ENCODE measurements around the gene FBN3.

The FBN3 gene

DNA sequence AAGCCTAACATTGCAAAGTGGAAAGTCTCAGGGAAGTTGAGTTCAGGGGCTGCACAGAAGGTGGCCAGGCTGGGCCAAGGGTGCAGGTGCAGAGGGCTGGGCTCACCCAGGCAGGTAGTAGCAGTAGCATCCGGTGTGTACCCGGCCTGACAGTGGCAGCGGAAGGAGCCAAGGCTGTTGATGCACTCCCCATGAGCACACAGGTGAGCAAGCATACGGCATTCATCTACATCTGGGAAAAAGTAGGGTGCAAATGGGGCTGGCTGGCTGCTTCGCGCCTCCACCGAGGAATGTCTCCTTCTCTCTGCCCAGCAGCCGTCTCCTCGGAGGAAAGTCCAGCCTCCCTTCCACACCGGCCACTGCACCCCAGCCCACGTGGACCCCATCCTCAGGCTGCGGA, 66.3 kb downstream of the FBN3 start:
- H2AFZ ChIP-seq (ENCODE audit: low read length) = no peak overlapping the region
- no peaks in the 10 kb centered on the region for H3K79me2 ChIP-seq (ENCODE audit: insufficient read depth, low read length)
- no peak overlapping the region for H3K9ac ChIP-seq (ENCODE audit: low read length)
- TF ChIP-seq, protein P1, sequence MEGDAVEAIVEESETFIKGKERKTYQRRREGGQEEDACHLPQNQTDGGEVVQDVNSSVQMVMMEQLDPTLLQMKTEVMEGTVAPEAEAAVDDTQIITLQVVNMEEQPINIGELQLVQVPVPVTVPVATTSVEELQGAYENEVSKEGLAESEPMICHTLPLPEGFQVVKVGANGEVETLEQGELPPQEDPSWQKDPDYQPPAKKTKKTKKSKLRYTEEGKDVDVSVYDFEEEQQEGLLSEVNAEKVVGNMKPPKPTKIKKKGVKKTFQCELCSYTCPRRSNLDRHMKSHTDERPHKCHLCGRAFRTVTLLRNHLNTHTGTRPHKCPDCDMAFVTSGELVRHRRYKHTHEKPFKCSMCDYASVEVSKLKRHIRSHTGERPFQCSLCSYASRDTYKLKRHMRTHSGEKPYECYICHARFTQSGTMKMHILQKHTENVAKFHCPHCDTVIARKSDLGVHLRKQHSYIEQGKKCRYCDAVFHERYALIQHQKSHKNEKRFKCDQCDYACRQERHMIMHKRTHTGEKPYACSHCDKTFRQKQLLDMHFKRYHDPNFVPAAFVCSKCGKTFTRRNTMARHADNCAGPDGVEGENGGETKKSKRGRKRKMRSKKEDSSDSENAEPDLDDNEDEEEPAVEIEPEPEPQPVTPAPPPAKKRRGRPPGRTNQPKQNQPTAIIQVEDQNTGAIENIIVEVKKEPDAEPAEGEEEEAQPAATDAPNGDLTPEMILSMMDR (IDR thresholded peaks at IDR 0.05; ENCODE audit: low read length) = no peak
- no peak for TF ChIP-seq EZH2 (IDR thresholded peaks at IDR 0.05; ENCODE audit: borderline replicate concordance, low read length)
- H3K9me2 ChIP-seq (ENCODE audit: low read depth, low read length) = no peaks in the 10 kb centered on the region
- H3K4me1 ChIP-seq (ENCODE audit: insufficient read depth, low read length, severe bottlenecking) = no peaks in the 10 kb centered on the region
- H3K27ac ChIP-seq (ENCODE audit: low read depth, low read length, poor library complexity, severe bottlenecking) = no peak overlapping the region
- no peaks in the 10 kb centered on the region for H3K9me3 ChIP-seq (ENCODE audit: low read length)
- no peak overlapping the region for H3K4me3 ChIP-seq (ENCODE audit: low read depth, low read length, poor library complexity, severe bottlenecking)
- H4K20me1 ChIP-seq (ENCODE audit: insufficient read depth, low read length) = no peaks in the 10 kb centered on the region
- H3K4me2 ChIP-seq (ENCODE audit: low read length) = no peak overlapping the region
- H3K36me3 ChIP-seq (ENCODE audit: insufficient read depth, low read length) = no peaks in the 10 kb centered on the region
- H3F3A ChIP-seq (ENCODE audit: insufficient read depth, low read length) = no peaks in the 10 kb centered on the region
- no peaks in the 10 kb centered on the region; the same call in 1 of the 2 replicates for H3K27me3 ChIP-seq (ENCODE audit: insufficient read depth, low read length)

DNA sequence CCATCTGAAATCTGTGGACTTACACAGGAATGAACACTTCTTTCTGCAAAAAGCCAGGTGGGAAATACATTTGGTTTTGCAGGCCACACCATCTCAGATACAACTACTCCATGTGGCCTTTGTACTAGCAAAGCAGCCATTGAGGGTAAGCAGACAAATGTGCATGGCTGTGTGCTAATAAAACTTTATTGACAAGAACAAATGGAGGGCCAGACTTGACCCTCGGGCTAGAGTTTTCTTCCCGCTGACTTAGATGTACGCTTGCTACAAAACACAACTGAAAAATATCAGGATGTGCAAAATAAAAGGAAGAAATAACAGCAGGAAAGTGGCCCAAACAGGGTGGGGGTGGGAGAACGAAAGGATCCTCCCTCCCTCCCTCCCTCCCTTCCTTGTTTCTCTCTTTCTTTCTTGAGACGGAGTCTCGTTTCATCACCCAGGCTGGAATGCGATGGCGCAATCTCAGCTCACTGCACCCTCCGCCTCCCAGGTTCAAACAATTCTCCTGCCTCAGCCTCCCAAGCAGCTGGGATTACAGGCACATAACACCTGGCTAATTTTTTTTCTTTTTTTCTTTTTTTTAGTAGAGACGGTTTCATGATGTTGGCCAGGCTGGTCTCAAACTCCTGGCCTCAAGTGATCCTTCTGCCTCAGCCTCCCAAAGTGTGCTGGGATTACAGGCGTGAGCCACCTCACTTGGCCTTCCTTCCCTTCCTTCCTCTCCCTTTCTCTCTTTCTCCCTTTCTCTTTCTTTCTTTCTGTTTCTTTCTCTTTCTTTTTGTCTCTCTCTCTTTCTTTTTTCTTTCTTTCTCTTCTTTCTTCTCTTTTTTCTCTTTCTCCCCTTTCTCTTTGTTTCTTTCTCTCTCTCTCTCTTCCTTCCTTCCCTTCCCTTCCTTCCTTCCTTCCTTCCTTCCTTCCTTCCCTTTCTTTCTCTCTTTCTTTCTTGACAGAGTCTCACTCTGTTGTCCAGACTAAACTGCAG, 67.5 kb downstream of the FBN3 start:
- Histone ChIP-seq H3K4me1 (ENCODE audit: insufficient read depth, low read length, severe bottlenecking) (no peaks in the 10 kb centered on the region), H2AFZ (ENCODE audit: low read length) (no peak overlapping the region), H4K20me1 (ENCODE audit: insufficient read depth, low read length) (no peaks in the 10 kb centered on the region), H3F3A (ENCODE audit: insufficient read depth, low read length) (no peaks in the 10 kb centered on the region), H3K9me3 (ENCODE audit: low read length) (no peaks in the 10 kb centered on the region), H3K27me3 (ENCODE audit: insufficient read depth, low read length) (no peaks in the 10 kb centered on the region), H3K27ac (ENCODE audit: low read depth, low read length, poor library complexity, severe bottlenecking) (no peak overlapping the region), H3K79me2 (ENCODE audit: insufficient read depth, low read length) (no peaks in the 10 kb centered on the region), H3K9me2 (ENCODE audit: low read depth, low read length) (no peaks in the 10 kb centered on the region), H3K4me2 (ENCODE audit: low read length) (no peak overlapping the region), H3K36me3 (ENCODE audit: insufficient read depth, low read length) (no peaks in the 10 kb centered on the region), H3K4me3 (ENCODE audit: low read depth, low read length, poor library complexity, severe bottlenecking) (no peak overlapping the region), H3K9ac (ENCODE audit: low read length) (no peak overlapping the region)
- TF ChIP-seq EZH2 (IDR thresholded peaks at IDR 0.05; ENCODE audit: borderline replicate concordance, low read length) = no peak
- TF ChIP-seq, protein P1 (IDR thresholded peaks at IDR 0.05; ENCODE audit: low read length) = no peak

DNA sequence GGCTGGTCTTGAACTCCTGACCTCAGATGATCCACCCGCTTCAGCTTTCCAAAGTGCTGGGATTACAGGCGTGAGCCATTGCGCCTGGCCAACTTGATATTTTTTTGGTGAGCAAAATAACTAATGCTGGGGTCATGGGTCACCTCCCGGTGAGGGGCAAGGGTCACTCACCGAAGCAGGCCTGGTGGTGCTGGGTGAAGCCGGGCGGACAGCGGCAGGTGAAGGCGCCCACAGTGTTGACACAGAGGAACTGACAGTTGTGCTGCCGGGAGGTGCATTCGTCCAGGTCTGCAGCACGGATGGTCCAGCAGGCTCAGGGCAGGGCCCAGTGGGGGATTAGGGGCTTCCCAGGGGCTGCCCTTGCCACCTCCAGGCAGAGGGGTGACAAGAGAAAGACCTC, 68.6 kb downstream of the FBN3 start:
- no peaks in the 10 kb centered on the region for H3K4me1 ChIP-seq (ENCODE audit: insufficient read depth, low read length, severe bottlenecking)
- H3K4me2 ChIP-seq (ENCODE audit: low read length) = no peak overlapping the region
- H3K36me3 ChIP-seq (ENCODE audit: insufficient read depth, low read length) = no peaks in the 10 kb centered on the region
- TF ChIP-seq EZH2 (IDR thresholded peaks at IDR 0.05; ENCODE audit: borderline replicate concordance, low read length) = no peak
- TF ChIP-seq, protein P1 (IDR thresholded peaks at IDR 0.05; ENCODE audit: low read length) = no peak
- H3K4me3 ChIP-seq (ENCODE audit: low read depth, low read length, poor library complexity, severe bottlenecking) = no peak overlapping the region
- H3K27ac ChIP-seq (ENCODE audit: low read depth, low read length, poor library complexity, severe bottlenecking) = no peak overlapping the region
- H3K79me2 ChIP-seq (ENCODE audit: insufficient read depth, low read length) = no peaks in the 10 kb centered on the region
- H3K9ac ChIP-seq (ENCODE audit: low read length) = no peak overlapping the region
- no peaks in the 10 kb centered on the region for H3K9me3 ChIP-seq (ENCODE audit: low read length)
- no peaks in the 10 kb centered on the region for H3K9me2 ChIP-seq (ENCODE audit: low read depth, low read length)
- no peaks in the 10 kb centered on the region for H3F3A ChIP-seq (ENCODE audit: insufficient read depth, low read length)
- no peak overlapping the region for H2AFZ ChIP-seq (ENCODE audit: low read length)
- H4K20me1 ChIP-seq (ENCODE audit: insufficient read depth, low read length) = no peaks in the 10 kb centered on the region
- no peaks in the 10 kb centered on the region for H3K27me3 ChIP-seq (ENCODE audit: insufficient read depth, low read length)

All from OCI-LY1 (cell line).